Panc1 (cell line): Measurements from ENCODE around the gene C19orf53.

ENCODE experiments used
- POLR2AphosphoS5 ChIP-seq: IDR thresholded peaks from 2 replicates; pipeline ENCODE4 v1.6.1; 2012; ENCODE audit warnings: mild to moderate bottlenecking, low read depth, low read length, moderate library complexity
- SIN3A ChIP-seq: IDR thresholded peaks from 2 replicates; pipeline ENCODE4 v1.6.1; 2012; ENCODE audit warnings: low read depth, mild to moderate bottlenecking, low read length, moderate library complexity, borderline replicate concordance; ENCODE audit not compliant: insufficient read depth
- TF ChIP-seq, protein P1 (sequence below): fragments of 450-650 bp; IDR thresholded peaks from 2 replicates; pipeline ENCODE4 v1.5.1; 2017; ENCODE audit warnings: mild to moderate bottlenecking
- TF ChIP-seq, protein P2 (sequence below), 2 experiments: IDR thresholded peaks; 2 replicates each; pipeline ENCODE4 v1.6.1; 2011 to 2012; ENCODE audit warnings: low read depth in 2 of 2, control low read depth in 1 of 2, low read length in 1 of 2, mild to moderate bottlenecking in 1 of 2, moderate library complexity in 1 of 2; ENCODE audit not compliant: insufficient read depth in 1 of 2

DNA sequence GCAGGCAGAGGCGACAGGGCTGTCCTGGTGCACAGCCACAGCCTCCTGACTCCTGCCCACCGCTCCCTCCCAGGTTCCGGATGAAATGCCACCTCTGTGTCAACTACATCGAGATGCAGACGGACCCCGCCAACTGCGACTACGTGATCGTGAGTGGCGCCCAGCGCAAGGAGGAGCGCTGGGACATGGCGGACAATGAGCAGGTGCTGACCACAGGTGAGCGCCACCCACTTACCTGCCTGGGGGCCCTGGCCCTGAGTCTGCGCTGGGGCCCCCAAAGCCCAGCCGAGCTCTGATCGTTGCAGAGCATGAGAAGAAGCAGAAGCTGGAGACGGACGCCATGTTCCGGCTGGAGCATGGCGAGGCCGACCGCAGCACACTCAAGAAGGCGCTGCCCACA is 15.5 kb upstream of the C19orf53 start:
- TF ChIP-seq, protein P1, sequence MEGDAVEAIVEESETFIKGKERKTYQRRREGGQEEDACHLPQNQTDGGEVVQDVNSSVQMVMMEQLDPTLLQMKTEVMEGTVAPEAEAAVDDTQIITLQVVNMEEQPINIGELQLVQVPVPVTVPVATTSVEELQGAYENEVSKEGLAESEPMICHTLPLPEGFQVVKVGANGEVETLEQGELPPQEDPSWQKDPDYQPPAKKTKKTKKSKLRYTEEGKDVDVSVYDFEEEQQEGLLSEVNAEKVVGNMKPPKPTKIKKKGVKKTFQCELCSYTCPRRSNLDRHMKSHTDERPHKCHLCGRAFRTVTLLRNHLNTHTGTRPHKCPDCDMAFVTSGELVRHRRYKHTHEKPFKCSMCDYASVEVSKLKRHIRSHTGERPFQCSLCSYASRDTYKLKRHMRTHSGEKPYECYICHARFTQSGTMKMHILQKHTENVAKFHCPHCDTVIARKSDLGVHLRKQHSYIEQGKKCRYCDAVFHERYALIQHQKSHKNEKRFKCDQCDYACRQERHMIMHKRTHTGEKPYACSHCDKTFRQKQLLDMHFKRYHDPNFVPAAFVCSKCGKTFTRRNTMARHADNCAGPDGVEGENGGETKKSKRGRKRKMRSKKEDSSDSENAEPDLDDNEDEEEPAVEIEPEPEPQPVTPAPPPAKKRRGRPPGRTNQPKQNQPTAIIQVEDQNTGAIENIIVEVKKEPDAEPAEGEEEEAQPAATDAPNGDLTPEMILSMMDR = no peak
- TF ChIP-seq, protein P2, sequence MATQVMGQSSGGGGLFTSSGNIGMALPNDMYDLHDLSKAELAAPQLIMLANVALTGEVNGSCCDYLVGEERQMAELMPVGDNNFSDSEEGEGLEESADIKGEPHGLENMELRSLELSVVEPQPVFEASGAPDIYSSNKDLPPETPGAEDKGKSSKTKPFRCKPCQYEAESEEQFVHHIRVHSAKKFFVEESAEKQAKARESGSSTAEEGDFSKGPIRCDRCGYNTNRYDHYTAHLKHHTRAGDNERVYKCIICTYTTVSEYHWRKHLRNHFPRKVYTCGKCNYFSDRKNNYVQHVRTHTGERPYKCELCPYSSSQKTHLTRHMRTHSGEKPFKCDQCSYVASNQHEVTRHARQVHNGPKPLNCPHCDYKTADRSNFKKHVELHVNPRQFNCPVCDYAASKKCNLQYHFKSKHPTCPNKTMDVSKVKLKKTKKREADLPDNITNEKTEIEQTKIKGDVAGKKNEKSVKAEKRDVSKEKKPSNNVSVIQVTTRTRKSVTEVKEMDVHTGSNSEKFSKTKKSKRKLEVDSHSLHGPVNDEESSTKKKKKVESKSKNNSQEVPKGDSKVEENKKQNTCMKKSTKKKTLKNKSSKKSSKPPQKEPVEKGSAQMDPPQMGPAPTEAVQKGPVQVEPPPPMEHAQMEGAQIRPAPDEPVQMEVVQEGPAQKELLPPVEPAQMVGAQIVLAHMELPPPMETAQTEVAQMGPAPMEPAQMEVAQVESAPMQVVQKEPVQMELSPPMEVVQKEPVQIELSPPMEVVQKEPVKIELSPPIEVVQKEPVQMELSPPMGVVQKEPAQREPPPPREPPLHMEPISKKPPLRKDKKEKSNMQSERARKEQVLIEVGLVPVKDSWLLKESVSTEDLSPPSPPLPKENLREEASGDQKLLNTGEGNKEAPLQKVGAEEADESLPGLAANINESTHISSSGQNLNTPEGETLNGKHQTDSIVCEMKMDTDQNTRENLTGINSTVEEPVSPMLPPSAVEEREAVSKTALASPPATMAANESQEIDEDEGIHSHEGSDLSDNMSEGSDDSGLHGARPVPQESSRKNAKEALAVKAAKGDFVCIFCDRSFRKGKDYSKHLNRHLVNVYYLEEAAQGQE (IDR thresholded peaks at IDR 0.05; ENCODE audit: insufficient read depth in 1 of 2, low read depth in 2 of 2, low read length in 1 of 2) = no peak
- TF ChIP-seq POLR2AphosphoS5 (no peak), SIN3A (no peak)
